C4-2B (cell line): ENCODE measurements around the gene RPSA.
"Not testable (repeated sequence)": the region's sequence is repeated elsewhere in the genome, so short reads cannot be mapped to it uniquely, and the experiment has no call there.

Source experiments
- H3K27ac ChIP-seq: fragments of 450-650 bp; 2 replicates; pipeline ENCODE4 v1.5.1; 2017
- ZFX ChIP-seq: fragments of 450-650 bp; IDR thresholded peaks from 2 replicates; pipeline ENCODE4 v1.6.1; 2017
- TF ChIP-seq, protein P1 (sequence below): fragments of 450-650 bp; conservative IDR thresholded peaks from 2 replicates; pipeline ENCODE4 v1.5.1; 2017; ENCODE audit warnings: mild to moderate bottlenecking

The RPSA gene

DNA sequence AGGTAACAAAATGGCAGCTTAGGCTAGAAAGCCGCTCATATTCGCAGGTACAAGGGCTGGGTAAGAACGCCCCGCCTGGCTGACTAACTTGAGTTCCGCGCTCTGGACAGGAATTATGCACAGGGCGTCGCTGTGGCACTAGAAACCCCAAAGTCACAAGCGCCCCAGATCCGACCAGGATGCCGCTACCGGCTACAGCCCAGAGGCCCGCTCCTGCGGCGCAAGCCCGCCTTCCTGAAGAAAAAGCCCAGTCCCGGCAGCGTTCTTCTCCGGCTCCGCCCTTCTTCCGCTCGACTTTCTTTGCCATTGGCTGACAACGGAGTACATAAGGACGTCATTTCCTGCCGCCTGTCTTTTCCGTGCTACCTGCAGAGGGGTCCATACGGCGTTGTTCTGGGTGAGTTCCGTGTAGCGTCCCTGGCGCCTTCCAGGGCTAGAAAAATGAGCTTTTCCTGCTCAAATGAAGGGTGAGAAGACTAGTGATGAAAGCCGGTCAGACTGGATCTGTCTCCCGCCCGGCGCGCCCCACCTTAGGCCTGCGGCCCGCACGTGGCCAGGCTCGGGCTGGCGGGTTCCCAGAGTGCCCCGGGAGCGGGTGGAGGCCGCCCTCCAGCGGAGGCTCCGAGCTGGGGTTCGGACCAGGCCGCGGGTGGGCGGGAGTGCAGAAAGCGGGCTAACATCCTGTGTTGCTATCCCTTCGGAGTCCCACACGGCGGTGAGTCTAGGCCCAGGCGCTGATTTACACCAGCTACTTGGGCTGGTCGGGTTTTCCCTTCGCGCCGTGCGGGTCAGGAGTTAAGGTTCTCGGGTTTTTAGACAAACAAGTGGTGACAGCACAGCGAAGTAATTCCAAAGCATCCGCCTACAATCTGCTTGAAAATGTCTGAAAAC lies at the start of gene RPSA:
RPSA (plus strand) TSS at position 353 of the 891 bp plus-strand sequence. CDS start 934 bp downstream, outside the sequence.
- TF ChIP-seq ZFX = peak; percentile 96
- TF ChIP-seq, protein P1, sequence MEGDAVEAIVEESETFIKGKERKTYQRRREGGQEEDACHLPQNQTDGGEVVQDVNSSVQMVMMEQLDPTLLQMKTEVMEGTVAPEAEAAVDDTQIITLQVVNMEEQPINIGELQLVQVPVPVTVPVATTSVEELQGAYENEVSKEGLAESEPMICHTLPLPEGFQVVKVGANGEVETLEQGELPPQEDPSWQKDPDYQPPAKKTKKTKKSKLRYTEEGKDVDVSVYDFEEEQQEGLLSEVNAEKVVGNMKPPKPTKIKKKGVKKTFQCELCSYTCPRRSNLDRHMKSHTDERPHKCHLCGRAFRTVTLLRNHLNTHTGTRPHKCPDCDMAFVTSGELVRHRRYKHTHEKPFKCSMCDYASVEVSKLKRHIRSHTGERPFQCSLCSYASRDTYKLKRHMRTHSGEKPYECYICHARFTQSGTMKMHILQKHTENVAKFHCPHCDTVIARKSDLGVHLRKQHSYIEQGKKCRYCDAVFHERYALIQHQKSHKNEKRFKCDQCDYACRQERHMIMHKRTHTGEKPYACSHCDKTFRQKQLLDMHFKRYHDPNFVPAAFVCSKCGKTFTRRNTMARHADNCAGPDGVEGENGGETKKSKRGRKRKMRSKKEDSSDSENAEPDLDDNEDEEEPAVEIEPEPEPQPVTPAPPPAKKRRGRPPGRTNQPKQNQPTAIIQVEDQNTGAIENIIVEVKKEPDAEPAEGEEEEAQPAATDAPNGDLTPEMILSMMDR = peak; percentile 42
- peak within 1 kb of the TSS; percentile 97 for H3K27ac ChIP-seq

DNA sequence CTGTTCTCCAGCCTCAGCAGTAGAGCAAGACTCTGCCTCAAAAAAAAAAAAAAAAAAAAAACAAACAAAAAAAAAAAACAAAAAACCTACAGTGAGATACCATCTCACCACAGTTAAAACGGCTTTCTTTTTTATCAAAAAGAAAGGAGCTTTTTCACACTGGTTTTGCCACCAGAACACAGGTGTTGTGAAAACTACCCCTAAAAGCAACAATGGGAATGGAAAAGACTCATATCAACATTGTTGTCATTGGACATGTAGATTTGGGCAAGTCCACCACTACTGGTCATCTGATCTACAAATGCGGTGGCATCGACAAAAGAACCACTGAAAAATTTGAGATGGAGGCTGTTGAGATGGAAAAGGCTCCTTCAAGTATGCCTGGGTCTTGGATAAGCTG lies 48.2 kb upstream of the RPSA start:
- TF ChIP-seq, protein P1 = no peak
- no peak for TF ChIP-seq ZFX

DNA sequence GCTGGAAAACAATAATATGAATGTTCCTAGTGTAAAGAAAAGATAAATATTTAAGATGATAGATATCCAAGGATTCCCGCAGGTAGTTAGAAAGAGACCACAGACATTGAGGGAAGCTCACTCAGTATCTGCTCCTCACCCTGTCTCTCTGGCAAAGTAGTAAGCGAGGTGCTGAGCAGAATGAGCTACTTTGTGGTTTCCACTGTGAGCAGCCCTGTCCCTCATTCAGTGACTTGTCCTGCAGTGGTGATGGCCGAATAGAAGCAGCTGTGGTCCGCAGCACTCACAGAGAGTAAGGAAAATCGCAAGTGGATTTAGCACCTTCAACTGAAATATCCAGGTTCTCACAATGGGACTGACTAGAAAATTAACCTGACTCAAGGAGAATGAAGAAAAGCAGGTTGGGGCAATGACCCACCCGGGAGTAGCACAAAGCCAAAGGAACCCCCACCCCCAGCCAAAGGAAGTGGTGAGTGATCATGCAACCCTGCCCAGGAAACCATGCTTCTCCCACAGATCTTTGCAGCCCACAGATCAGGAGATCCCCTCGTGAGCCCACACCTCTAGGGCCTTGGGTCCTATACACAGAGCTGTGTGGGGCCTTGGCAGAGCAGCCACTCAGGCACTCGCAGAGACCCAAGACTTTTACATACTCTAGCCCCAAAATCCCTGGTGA lies 45.1 kb upstream of the RPSA start:
- no peak for TF ChIP-seq ZFX
- TF ChIP-seq, protein P1 = no peak
- no peak overlapping the region for H3K27ac ChIP-seq

More for the DNA sequence above, 48.2 kb upstream of the RPSA start:
- H3K27ac ChIP-seq = no peak overlapping the region

DNA sequence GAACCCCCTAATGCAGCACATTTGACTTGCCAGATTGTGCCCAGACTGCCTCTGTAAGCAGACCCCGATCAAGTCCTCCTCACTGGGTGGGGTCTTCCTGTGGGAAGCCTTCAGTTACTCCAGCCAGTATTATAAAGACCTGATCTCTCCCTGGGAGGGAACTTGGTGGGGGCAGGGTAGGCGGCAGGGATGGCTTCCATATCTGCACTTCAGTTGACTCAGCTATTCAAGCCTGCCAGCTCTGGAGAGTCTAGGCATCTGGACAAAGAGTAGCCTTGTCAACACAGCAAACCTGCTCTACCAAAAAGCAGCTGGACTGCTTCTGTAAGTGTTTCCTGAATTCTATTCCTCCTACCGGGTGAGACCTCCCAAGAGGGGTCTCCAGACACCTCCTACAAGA lies 44.3 kb upstream of the RPSA start:
- no peak overlapping the region for H3K27ac ChIP-seq
- TF ChIP-seq ZFX = no peak

DNA sequence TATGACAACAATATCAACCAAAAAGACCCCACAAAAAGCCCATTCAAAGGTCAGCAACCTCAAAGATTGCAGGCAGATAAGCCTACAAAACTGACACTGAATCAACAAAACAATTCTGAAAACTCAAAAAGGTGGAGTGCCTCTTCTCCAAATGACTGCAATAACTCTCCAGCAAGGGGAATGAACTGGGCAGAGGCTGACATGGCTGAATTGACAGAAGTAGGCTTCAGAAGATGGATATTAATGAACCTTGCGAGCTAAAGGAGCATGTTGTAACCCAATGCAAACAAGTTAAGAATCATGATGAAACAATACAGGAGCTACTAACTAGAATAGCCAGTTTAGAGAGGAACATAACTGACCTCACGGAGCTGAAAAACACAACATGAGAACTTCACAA lies 43.7 kb upstream of the RPSA start:
- no peak overlapping the region for H3K27ac ChIP-seq
- TF ChIP-seq, protein P1 = no peak
- TF ChIP-seq ZFX = no peak

DNA sequence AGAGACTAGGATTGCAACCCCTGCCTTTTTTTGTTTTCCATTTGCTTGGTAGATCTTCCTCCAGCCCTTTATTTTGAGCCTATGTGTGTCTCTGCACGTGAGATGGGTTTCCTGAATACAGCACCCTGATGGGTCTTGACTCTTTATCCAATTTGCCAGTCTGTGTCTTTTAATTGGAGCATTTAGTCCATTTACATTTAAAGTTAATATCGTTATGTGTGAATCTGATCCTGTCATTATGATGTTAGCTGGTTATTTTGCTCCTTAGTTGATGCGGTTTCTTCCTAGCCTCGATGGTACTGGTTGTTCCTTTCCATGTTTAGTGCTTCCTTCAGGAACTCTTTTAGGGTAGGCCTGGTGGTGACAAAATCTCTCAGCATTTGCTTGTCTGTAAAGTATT lies 36.1 kb upstream of the RPSA start:
- H3K27ac ChIP-seq = not testable (repeated sequence)

DNA sequence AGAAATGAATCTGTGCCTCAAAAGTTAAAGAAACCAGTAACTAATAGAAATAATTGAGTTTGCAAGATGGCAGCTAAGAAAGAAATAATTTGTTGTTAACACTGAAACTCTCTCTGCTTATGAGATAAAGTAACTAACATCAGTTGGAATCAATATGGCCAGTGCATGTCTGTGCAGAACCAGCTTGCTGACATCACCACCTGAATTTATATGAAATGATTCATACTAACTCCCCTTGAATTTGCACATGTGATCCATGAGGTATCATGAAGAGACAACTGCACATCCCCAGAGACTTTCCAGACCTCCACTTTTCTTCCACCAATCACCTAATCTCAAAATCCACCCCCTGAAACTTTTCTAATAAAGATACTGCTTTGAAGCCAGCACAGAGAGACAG lies 33.7 kb upstream of the RPSA start:
- TF ChIP-seq ZFX = no peak
- TF ChIP-seq, protein P1 = no peak
- H3K27ac ChIP-seq = no peak overlapping the region

DNA sequence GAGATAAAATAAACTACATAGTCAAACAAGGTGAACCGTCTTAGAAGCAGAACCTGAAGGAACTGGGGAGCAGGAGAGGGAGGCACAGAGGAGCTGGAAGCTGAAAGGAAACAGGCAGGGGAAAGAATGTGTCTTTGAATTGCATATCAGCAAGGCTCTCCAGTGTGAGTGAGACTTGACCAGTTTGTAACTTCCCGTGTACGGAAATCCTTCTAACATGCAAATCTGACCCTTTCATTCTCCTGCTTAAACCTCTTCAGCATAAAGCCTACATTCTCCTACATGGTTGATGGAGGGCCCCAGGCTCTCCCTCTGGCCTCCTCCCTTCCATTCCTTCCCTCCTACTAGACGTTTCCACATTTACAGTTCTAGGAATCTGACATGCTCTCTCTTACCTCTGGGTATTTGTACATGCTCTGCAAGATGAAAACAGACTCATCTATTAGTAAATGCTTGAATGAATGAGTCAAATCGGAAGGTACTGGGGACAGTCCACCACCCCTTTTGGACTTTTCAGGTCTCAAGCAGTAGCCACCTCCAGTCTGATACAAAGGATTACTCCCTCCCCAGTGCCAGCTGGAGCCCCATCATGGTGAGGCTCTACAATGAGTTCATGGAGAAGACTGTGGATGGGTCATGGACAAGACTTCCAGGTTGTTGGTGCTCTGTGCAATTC lies 29.4 kb upstream of the RPSA start:
- TF ChIP-seq, protein P1 = no peak
- TF ChIP-seq ZFX = no peak
- no peak overlapping the region for H3K27ac ChIP-seq
